ENCODE measurements around the gene SOCS4.

- TF ChIP-seq CTCF (IDR thresholded peaks at IDR 0.05) (peak in 1 of 7 experiments; percentile 19), POLR2A (IDR thresholded peaks at IDR 0.05) (no peak)
Measured at GRCh38 chr14:54981698-54982097, 45.3 kb upstream of the SOCS4 start.

Measured in body of pancreas (tissue), 4 donors.